Spleen (tissue), 11 donors: ENCODE data around the gene ABI1. TPM values are rescaled to one million over a fixed set of nuclear protein-coding genes. Genes with fewer than 3 reads are reported as not detected.
A peak's percentile ranks its signal among the peaks of the same experiment; 100 is the strongest.

Source experiments
- DNase-seq: peaks from one replicate; pipeline ENCODE4 v3.0.0-alpha.2; 2020
- H3K27ac ChIP-seq, 8 donors: fragments of 200-600 bp; sonication (generic) in 7 of 8; 1 replicate in 4 of 8; 2 replicates in 4 of 8; pipeline versions ENCODE4 v1.5.0 to v1.8.0; 2016 to 2021; ENCODE audit warnings: inconsistent platforms in 4 of 8, mild to moderate bottlenecking in 4 of 8, moderate library complexity in 1 of 8
- H3K27me3 ChIP-seq, 7 donors: fragments of 200-600 bp; sonication (generic) in 6 of 7; replicated peaks in 1 of 7; 1 replicate in 4 of 7; 2 replicates in 3 of 7; pipeline versions ENCODE4 v1.5.0 to v1.8.0; 2016 to 2021; ENCODE audit warnings: inconsistent platforms in 3 of 7, mild to moderate bottlenecking in 1 of 7
- H3K36me3 ChIP-seq, 6 donors: fragments of 200-600 bp; sonication (generic) in 5 of 6; 1 replicate in 4 of 6; 2 replicates in 2 of 6; pipeline versions ENCODE4 v1.5.0 to v1.8.0; 2016 to 2021; ENCODE audit warnings: inconsistent platforms in 2 of 6
- H3K4me1 ChIP-seq, 6 donors: fragments of 200-600 bp; sonication (generic) in 5 of 6; 1 replicate in 3 of 6; 2 replicates in 3 of 6; pipeline versions ENCODE4 v1.5.0 to v1.8.0; 2016 to 2021; ENCODE audit warnings: inconsistent platforms in 3 of 6
- H3K4me3 ChIP-seq, 8 donors: fragments of 200-600 bp; sonication (generic) in 7 of 8; 1 replicate in 4 of 8; 2 replicates in 4 of 8; pipeline versions ENCODE4 v1.5.0 to v1.8.0; 2016 to 2021; ENCODE audit warnings: inconsistent platforms in 4 of 8, mild to moderate bottlenecking in 4 of 8, moderate library complexity in 2 of 8
- H3K9me3 ChIP-seq, 8 donors: fragments of 200-600 bp; sonication (generic) in 7 of 8; 1 replicate in 4 of 8; 2 replicates in 4 of 8; pipeline versions ENCODE4 v1.5.0 to v1.8.0; 2016 to 2021; ENCODE audit warnings: inconsistent platforms in 4 of 8
- CTCF ChIP-seq, 11 experiments: fragments of 200-600 bp in 7 of 11; fragments of 450-650 bp in 4 of 11; sonication (generic) in 4 of 11; IDR thresholded peaks in 8 of 11; conservative IDR thresholded peaks in 3 of 11; 1 replicate in 7 of 11; 2 replicates in 4 of 11; pipeline versions ENCODE4 v1.4.0 to v1.8.0; 2016 to 2021; ENCODE audit warnings: antibody characterized with exemption in 11 of 11, inconsistent platforms in 4 of 11, mild to moderate bottlenecking in 1 of 11
- POLR2A ChIP-seq, 3 donors: fragments of 450-650 bp; IDR thresholded peaks; one replicate each; pipeline ENCODE4 v1.5.1; 2017; ENCODE audit warnings: antibody characterized with exemption in 3 of 3, mild to moderate bottlenecking in 1 of 3
- POLR2AphosphoS5 ChIP-seq, 3 donors: sonication (generic); formaldehyde crosslinking; IDR thresholded peaks; one replicate each; pipeline ENCODE4 v1.5.1; 2017; ENCODE audit warnings: antibody characterized with exemption in 3 of 3
- WGBS, 5 donors: extraction: QIAGEN DNeasy Blood & Tissue Kit in 3 of 5; methylation state at CpG; one replicate each; pipeline versions ENCODE4 v1.1.5 to v1.1.7; 2013 to 2018; 5-methylcytosine and 5-hydroxymethylcytosine counted together
- intact Hi-C: fragments of 100-400 bp; cut with DNase I; formaldehyde crosslinking; loops from one replicate; pipeline ENCODE4 v1.15.0; 2023; ENCODE audit warnings: low total_unique reads
- polyA plus RNA-seq, 3 donors: library from polyadenylated mRNA; stranded (reverse); fragments of 200-250 nt; gene quantifications; one replicate each; pipeline ENCODE4 v1.2.1, GENCODE V29; 2013
- total RNA-seq, 7 donors: library from RNA; depleted of rRNA in 3 of 7; stranded (reverse); fragments of >200 nt in 3 of 7; fragmentation: NEBNext Ultra II Directional in 4 of 7; extraction: Animal tissue kit (Norgen Biotek cat#: 25700) in 4 of 7; gene quantifications; one replicate each; pipeline versions ENCODE4 v1.1.0 to v1.2.1, GENCODE V29; 2016 to 2021
- donor health status: healthy with polysubstance abuse.
- donor health status: DM: no; HTN: no; CAD: no; lungs with moderate emphysema.
- donor health status: DM: no; HTN: no; CAD: no.
- donor health status: Bipolar disorder and iron deficiency.
- donor health status: healthy.
- donor health status: DM: no; HTN: no; CAD: no.
- donor health status: DM: yes; HTN: yes; CAD: no.

Gene ABI1
- total and polyA plus RNA-seq, 10 donors: 33.4 to 74.0 (median 55.9) TPM

- Histone ChIP-seq H3K27ac (no peak overlapping the region), H3K4me1 (no peaks in the 10 kb centered on the region), H3K9me3 (peaks cover 0 to 13% (median 7%) of the 10 kb centered on the region in 8 donors), H3K4me3 (no peak overlapping the region), H3K27me3 (no peaks in the 10 kb centered on the region), H3K36me3 (no peaks in the 10 kb centered on the region)
- no peak for TF ChIP-seq POLR2AphosphoS5 (IDR thresholded peaks at IDR 0.05)
- TF ChIP-seq POLR2A (IDR thresholded peaks at IDR 0.05): no peak
- TF ChIP-seq CTCF (IDR thresholded peaks at IDR 0.05 in 8 of 11, conservative IDR thresholded peaks at IDR 0.05 in 3 of 11): peak in 9 of 11 experiments; percentile 17 to 56 (median 43)
- DNase-seq: no peak
- 63 to 74% (median 72%) methylated on average over 5 of the region's 5 CpGs for WGBS, 5 donors
- intact Hi-C loops: loop anchor here (10.0 kb wide), 1 partner anchor 464 kb away; no protein-coding TSS in a partner anchor
These were observed 30.2 kb upstream of the ABI1 start for GRCh38 chr10:26890956-26891355.

- Histone ChIP-seq H3K27ac (no peak overlapping the region), H3K27me3 (peaks cover 0 to 6% (median 0%) of the 10 kb centered on the region in 7 donors), H3K4me3 (no peak overlapping the region), H3K36me3 (no peaks in the 10 kb centered on the region), H3K9me3 (peaks cover 0 to 4% (median 1%) of the 10 kb centered on the region in 8 donors), H3K4me1 (no peaks in the 10 kb centered on the region)
- DNase-seq: no peak
- no peak for TF ChIP-seq POLR2AphosphoS5 (IDR thresholded peaks at IDR 0.05)
- no peak for TF ChIP-seq CTCF (IDR thresholded peaks at IDR 0.05 in 8 of 11, conservative IDR thresholded peaks at IDR 0.05 in 3 of 11)
- TF ChIP-seq POLR2A (IDR thresholded peaks at IDR 0.05): no peak
- intact Hi-C loops: no loop called here
- WGBS, 5 donors: 74 to 91% (median 77%) methylated on average over 2 to 3 of the region's 3 CpGs
These were observed 27.0 kb upstream of the ABI1 start for GRCh38 chr10:26887611-26888215.

GRCh38 chr10:26881600-26882331 is 21.0 kb upstream of the ABI1 start:
- H3K4me3 ChIP-seq: no peak overlapping the region
- TF ChIP-seq POLR2AphosphoS5 (IDR thresholded peaks at IDR 0.05) (no peak), POLR2A (IDR thresholded peaks at IDR 0.05) (no peak), CTCF (IDR thresholded peaks at IDR 0.05 in 8 of 11, conservative IDR thresholded peaks at IDR 0.05 in 3 of 11) (peak; percentile 43 to 79 (median 63))
- no peak for DNase-seq
- WGBS, 5 donors: 14 to 19% (median 17%) methylated on average over 10 of the region's 10 CpGs
- intact Hi-C loops: no loop called here
- no peak overlapping the region for H3K27ac ChIP-seq
- peaks cover 0 to 19% (median 0%) of the 10 kb centered on the region in 7 donors for H3K27me3 ChIP-seq
- H3K4me1 ChIP-seq: peaks cover 0 to 7% (median 1%) of the 10 kb centered on the region in 6 donors
- H3K36me3 ChIP-seq: no peaks in the 10 kb centered on the region
- no peaks in the 10 kb centered on the region for H3K9me3 ChIP-seq

- H3K27ac ChIP-seq: no peak overlapping the region
- 57 to 68% (median 63%) methylated on average over 5 of the region's 5 CpGs for WGBS, 5 donors
These were observed 19.0 kb upstream of the ABI1 start for GRCh38 chr10:26879744-26880143.

More at GRCh38 chr10:26879744-26880143, 19.0 kb upstream of the ABI1 start:
- no peak overlapping the region for H3K4me3 ChIP-seq
- no peaks in the 10 kb centered on the region for H3K9me3 ChIP-seq
- TF ChIP-seq CTCF (IDR thresholded peaks at IDR 0.05 in 8 of 11, conservative IDR thresholded peaks at IDR 0.05 in 3 of 11) (no peak), POLR2AphosphoS5 (IDR thresholded peaks at IDR 0.05) (no peak)
- peaks cover 0 to 7% (median 1%) of the 10 kb centered on the region in 6 donors for H3K4me1 ChIP-seq
- H3K27me3 ChIP-seq: peaks cover 0 to 19% (median 0%) of the 10 kb centered on the region in 7 donors
- intact Hi-C loops: loop anchor here (5.0 kb wide), 1 partner anchor 152 kb away; no protein-coding TSS in a partner anchor
- H3K36me3 ChIP-seq: no peaks in the 10 kb centered on the region
- DNase-seq: no peak
